ENCODE results near the gene GPS1.

DNA sequence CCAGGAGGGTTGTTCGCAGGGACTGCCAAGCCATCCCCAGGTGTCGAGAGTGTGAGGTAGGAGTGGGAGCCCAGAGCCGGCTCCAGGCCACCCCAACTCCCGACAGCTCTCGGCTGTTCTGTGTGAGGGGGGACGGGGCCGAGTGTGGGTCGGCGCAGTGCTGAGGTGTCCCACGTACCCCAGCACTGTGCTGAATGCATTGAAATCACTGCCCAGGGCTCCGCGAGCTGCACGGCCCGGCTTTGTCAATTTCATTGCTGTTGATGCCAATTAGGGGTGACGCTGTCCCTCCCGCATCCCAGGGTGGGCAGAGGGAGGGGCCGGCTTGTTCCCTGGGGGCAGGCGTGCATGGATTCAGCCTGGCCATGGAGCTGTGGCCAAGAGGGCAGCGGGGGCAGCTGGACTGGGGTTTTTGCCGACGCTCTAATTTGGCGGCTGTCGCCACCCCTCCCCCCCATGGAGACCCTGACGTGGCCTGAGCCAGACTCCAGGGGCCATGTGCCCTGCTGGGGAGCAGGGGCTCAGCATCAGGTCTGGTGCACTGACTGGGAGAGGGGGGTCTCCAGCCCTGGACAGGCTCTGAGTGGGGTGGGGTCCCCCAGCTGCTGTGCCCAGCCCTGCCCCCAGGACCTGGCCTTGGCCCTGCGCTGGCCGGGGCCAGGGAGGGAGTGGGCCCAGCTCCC, 43.3 kb upstream of the GPS1 start:
- TF ChIP-seq, protein P1, sequence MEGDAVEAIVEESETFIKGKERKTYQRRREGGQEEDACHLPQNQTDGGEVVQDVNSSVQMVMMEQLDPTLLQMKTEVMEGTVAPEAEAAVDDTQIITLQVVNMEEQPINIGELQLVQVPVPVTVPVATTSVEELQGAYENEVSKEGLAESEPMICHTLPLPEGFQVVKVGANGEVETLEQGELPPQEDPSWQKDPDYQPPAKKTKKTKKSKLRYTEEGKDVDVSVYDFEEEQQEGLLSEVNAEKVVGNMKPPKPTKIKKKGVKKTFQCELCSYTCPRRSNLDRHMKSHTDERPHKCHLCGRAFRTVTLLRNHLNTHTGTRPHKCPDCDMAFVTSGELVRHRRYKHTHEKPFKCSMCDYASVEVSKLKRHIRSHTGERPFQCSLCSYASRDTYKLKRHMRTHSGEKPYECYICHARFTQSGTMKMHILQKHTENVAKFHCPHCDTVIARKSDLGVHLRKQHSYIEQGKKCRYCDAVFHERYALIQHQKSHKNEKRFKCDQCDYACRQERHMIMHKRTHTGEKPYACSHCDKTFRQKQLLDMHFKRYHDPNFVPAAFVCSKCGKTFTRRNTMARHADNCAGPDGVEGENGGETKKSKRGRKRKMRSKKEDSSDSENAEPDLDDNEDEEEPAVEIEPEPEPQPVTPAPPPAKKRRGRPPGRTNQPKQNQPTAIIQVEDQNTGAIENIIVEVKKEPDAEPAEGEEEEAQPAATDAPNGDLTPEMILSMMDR (IDR thresholded peaks at IDR 0.05; ENCODE audit: low read depth, low read length) = no peak
- TF ChIP-seq POLR2A (IDR thresholded peaks at IDR 0.05; ENCODE audit: extremely low read depth, insufficient read length) = no peak
